DND-41 (cell line): ENCODE results near the gene ABHD8.

Experiments used
- ATAC-seq: fragments of 200-7000 bp; cut with Tn5 transposase; 3 replicates; pipeline ENCODE4 v1.9.1; 2021; ENCODE audit warnings: low read depth; ENCODE audit not compliant: insufficient read depth
- DNase-seq: peaks from one replicate; pipeline ENCODE4 v3.0.0-alpha.2; 2020
- H2AFZ ChIP-seq: 2 replicates; pipeline ENCODE4 v1.6.0; 2012; ENCODE audit warnings: low read depth, low read length
- H3K27ac ChIP-seq: 2 replicates; pipeline ENCODE4 v1.5.1; 2012; ENCODE audit warnings: low read length, inconsistent platforms
- H3K27me3 ChIP-seq: fragments of 200-600 bp; sonication (generic); 2 replicates; pipeline ENCODE4 v1.6.0; 2012; ENCODE audit warnings: low read length, mild to moderate bottlenecking, inconsistent platforms; ENCODE audit not compliant: insufficient read depth, poor library complexity
- H3K36me3 ChIP-seq: 2 replicates; pipeline ENCODE4 v1.5.1; 2012; ENCODE audit warnings: low read length, inconsistent platforms; ENCODE audit not compliant: insufficient read depth
- H3K4me1 ChIP-seq: 2 replicates; pipeline ENCODE4 v1.5.1; 2012; ENCODE audit warnings: mild to moderate bottlenecking, low read length; ENCODE audit not compliant: insufficient read depth
- H3K4me2 ChIP-seq: 2 replicates; pipeline ENCODE4 v1.6.0; 2012; ENCODE audit warnings: mild to moderate bottlenecking, moderate library complexity, low read length, inconsistent platforms; ENCODE audit not compliant: insufficient read depth
- H3K4me3 ChIP-seq, 2 experiments: fragments of 200-600 bp in 1 of 2; shearing (Covaris generic) in 1 of 2; 2 replicates each; pipeline ENCODE4 v1.5.1; 2012 to 2016; ENCODE audit warnings: inconsistent platforms in 2 of 2, low read length in 2 of 2, mild to moderate bottlenecking in 2 of 2, low read depth in 1 of 2, moderate library complexity in 1 of 2
- H3K79me2 ChIP-seq: 2 replicates; pipeline ENCODE4 v1.6.0; 2012; ENCODE audit warnings: low read length, inconsistent platforms; ENCODE audit not compliant: insufficient read depth
- H3K9ac ChIP-seq: 2 replicates; pipeline ENCODE4 v1.6.0; 2012; ENCODE audit warnings: low read depth, mild to moderate bottlenecking, inconsistent platforms, low read length, moderate library complexity
- H3K9me3 ChIP-seq: 2 replicates; pipeline ENCODE4 v1.5.1; 2012; ENCODE audit warnings: low read length, moderate library complexity, mild to moderate bottlenecking, inconsistent platforms; ENCODE audit not compliant: insufficient read depth, severe bottlenecking
- H4K20me1 ChIP-seq: 2 replicates; pipeline ENCODE4 v1.6.0; 2012; ENCODE audit warnings: low read length; ENCODE audit not compliant: insufficient read depth
- CTCF ChIP-seq: IDR thresholded peaks from 2 replicates; pipeline ENCODE4 v1.5.1; 2012; ENCODE audit warnings: borderline replicate concordance, low read length, moderate library complexity, mild to moderate bottlenecking; ENCODE audit not compliant: poor library complexity, severe bottlenecking; ENCODE audit errors: extremely low read depth
- EZH2 ChIP-seq: IDR thresholded peaks from 3 replicates; pipeline ENCODE4 v1.6.1; 2012; ENCODE audit warnings: borderline replicate concordance, low read depth, mild to moderate bottlenecking, moderate library complexity, low read length, inconsistent platforms; ENCODE audit not compliant: severe bottlenecking

ABHD8 gene

GRCh38 chr19:17346109-17346671, 43.0 kb upstream of the ABHD8 start:
- no peaks in the 10 kb centered on the region for H3K9me3 ChIP-seq
- DNase-seq (peak; percentile 83), ATAC-seq (peak; percentile 98)
- no peaks in the 10 kb centered on the region for H3K27me3 ChIP-seq
- H4K20me1 ChIP-seq = no peaks in the 10 kb centered on the region; the same call in 1 of the 2 replicates
- H3K27ac ChIP-seq = no peak overlapping the region
- H3K4me3 ChIP-seq = no peak overlapping the region
- no peak overlapping the region for H3K9ac ChIP-seq
- H3K4me1 ChIP-seq = peaks cover 6% of the 10 kb centered on the region
- H2AFZ ChIP-seq = peak overlapping the region; percentile 67
- peaks cover 12% of the 10 kb centered on the region for H3K36me3 ChIP-seq
- H3K79me2 ChIP-seq = 0 out of 2 replicates have a peak, but pooled peaks cover 3% of the 10 kb centered on the region
- peak overlapping the region; percentile 44; the same call in 1 of the 2 replicates for H3K4me2 ChIP-seq
- TF ChIP-seq CTCF (peak; percentile 95), EZH2 (no peak)

GRCh38 chr19:17341845-17342244, 38.6 kb upstream of the ABHD8 start:
- no peak for TF ChIP-seq EZH2
- no peak for TF ChIP-seq CTCF
- H3K9me3 ChIP-seq = no peaks in the 10 kb centered on the region
- H3K27ac ChIP-seq = no peak overlapping the region
- peaks cover 18% of the 10 kb centered on the region for H3K79me2 ChIP-seq
- peaks cover 27% of the 10 kb centered on the region for H3K36me3 ChIP-seq
- no peak overlapping the region for H2AFZ ChIP-seq
- no peak overlapping the region for H3K9ac ChIP-seq
- H3K4me2 ChIP-seq = no peak overlapping the region
- ATAC-seq (no peak), DNase-seq (no peak)
- peaks cover 25% of the 10 kb centered on the region for H3K4me1 ChIP-seq
- peaks cover 6% of the 10 kb centered on the region; the same call in 1 of the 2 replicates for H4K20me1 ChIP-seq
- H3K4me3 ChIP-seq = no peak overlapping the region
- no peaks in the 10 kb centered on the region for H3K27me3 ChIP-seq

GRCh38 chr19:17341386-17341785, 38.2 kb upstream of the ABHD8 start:
- H3K4me2 ChIP-seq = no peak overlapping the region
- H3K9me3 ChIP-seq = no peaks in the 10 kb centered on the region
- H3K27me3 ChIP-seq = no peaks in the 10 kb centered on the region
- no peak overlapping the region for H3K4me3 ChIP-seq
- H3K9ac ChIP-seq = no peak overlapping the region
- peaks cover 6% of the 10 kb centered on the region; the same call in 1 of the 2 replicates for H4K20me1 ChIP-seq
- no peak overlapping the region for H2AFZ ChIP-seq
- ATAC-seq (no peak), DNase-seq (no peak)
- peaks cover 20% of the 10 kb centered on the region for H3K79me2 ChIP-seq
- no peak for TF ChIP-seq CTCF
- no peak for TF ChIP-seq EZH2
- H3K36me3 ChIP-seq = peaks cover 27% of the 10 kb centered on the region
- no peak overlapping the region for H3K27ac ChIP-seq
- H3K4me1 ChIP-seq = peaks cover 24% of the 10 kb centered on the region

GRCh38 chr19:17340871-17341357, 37.7 kb upstream of the ABHD8 start:
- no peak overlapping the region for H3K27ac ChIP-seq
- no peak overlapping the region for H2AFZ ChIP-seq
- H3K9me3 ChIP-seq = no peaks in the 10 kb centered on the region
- no peak for ATAC-seq
- no peak overlapping the region for H3K4me3 ChIP-seq
- DNase-seq = no peak
- H3K36me3 ChIP-seq = peaks cover 27% of the 10 kb centered on the region
- peaks cover 20% of the 10 kb centered on the region for H3K79me2 ChIP-seq
- H3K4me1 ChIP-seq = peaks cover 24% of the 10 kb centered on the region
- H3K4me2 ChIP-seq = no peak overlapping the region
- peaks cover 6% of the 10 kb centered on the region; the same call in 1 of the 2 replicates for H4K20me1 ChIP-seq
- H3K9ac ChIP-seq = no peak overlapping the region
- no peak for TF ChIP-seq CTCF
- no peak for TF ChIP-seq EZH2
- H3K27me3 ChIP-seq = no peaks in the 10 kb centered on the region
